GM03348 (cell line): ENCODE measurements around the gene UMODL1.

Source experiments
- DNase-seq: peaks from one replicate; pipeline ENCODE4 v3.0.0; 2012; ENCODE audit warnings: low spot score

UMODL1 gene, protein sequence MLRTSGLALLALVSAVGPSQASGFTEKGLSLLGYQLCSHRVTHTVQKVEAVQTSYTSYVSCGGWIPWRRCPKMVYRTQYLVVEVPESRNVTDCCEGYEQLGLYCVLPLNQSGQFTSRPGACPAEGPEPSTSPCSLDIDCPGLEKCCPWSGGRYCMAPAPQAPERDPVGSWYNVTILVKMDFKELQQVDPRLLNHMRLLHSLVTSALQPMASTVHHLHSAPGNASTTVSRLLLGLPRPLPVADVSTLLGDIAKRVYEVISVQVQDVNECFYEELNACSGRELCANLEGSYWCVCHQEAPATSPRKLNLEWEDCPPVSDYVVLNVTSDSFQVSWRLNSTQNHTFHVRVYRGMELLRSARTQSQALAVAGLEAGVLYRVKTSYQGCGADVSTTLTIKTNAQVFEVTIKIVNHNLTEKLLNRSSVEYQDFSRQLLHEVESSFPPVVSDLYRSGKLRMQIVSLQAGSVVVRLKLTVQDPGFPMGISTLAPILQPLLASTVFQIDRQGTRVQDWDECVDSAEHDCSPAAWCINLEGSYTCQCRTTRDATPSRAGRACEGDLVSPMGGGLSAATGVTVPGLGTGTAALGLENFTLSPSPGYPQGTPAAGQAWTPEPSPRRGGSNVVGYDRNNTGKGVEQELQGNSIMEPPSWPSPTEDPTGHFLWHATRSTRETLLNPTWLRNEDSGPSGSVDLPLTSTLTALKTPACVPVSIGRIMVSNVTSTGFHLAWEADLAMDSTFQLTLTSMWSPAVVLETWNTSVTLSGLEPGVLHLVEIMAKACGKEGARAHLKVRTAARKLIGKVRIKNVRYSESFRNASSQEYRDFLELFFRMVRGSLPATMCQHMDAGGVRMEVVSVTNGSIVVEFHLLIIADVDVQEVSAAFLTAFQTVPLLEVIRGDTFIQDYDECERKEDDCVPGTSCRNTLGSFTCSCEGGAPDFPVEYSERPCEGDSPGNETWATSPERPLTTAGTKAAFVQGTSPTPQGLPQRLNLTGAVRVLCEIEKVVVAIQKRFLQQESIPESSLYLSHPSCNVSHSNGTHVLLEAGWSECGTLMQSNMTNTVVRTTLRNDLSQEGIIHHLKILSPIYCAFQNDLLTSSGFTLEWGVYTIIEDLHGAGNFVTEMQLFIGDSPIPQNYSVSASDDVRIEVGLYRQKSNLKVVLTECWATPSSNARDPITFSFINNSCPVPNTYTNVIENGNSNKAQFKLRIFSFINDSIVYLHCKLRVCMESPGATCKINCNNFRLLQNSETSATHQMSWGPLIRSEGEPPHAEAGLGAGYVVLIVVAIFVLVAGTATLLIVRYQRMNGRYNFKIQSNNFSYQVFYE

DNA sequence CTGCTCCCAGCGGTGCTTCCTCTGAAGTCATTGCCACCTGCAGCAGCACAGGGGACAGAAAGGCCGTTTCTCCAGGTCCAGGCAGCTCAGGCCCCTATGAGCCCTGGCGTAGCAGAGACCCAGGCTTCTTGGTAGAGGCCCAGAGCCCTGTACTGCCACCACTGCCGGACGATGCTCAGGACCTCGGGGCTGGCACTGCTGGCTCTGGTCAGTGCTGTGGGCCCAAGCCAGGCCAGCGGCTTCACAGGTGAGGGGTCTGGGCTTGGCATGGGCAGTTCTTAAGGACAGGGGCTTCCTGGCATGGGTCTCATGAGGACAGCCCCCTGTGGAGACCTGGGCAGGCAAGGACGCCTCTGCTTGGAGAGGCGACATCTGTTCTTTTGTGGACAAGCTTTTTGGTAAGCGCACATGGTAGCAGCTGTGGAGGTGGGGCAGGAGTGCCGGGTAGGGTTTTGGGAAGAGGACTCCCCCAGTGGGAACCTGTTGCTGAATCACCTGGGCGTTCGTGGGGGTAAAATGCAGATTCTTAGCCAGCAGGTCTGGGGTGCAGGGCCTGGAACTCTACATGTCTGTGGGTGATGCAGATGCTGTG lies at the start of gene UMODL1:
TSS of gene UMODL1 (plus strand) at position 172 of the 592 bp plus-strand sequence. CDS start at position 172, 0 bp downstream.
- DNase-seq = no peak

GRCh38 chr21:42021371-42022090 lies 49.6 kb upstream of the UMODL1 start:
- no peak for DNase-seq

- DNase-seq = no peak
These were observed 49.1 kb upstream of the UMODL1 start for GRCh38 chr21:42022091-42022430.

- DNase-seq = no peak
These were observed 48.2 kb upstream of the UMODL1 start for GRCh38 chr21:42022906-42023305.

DNA sequence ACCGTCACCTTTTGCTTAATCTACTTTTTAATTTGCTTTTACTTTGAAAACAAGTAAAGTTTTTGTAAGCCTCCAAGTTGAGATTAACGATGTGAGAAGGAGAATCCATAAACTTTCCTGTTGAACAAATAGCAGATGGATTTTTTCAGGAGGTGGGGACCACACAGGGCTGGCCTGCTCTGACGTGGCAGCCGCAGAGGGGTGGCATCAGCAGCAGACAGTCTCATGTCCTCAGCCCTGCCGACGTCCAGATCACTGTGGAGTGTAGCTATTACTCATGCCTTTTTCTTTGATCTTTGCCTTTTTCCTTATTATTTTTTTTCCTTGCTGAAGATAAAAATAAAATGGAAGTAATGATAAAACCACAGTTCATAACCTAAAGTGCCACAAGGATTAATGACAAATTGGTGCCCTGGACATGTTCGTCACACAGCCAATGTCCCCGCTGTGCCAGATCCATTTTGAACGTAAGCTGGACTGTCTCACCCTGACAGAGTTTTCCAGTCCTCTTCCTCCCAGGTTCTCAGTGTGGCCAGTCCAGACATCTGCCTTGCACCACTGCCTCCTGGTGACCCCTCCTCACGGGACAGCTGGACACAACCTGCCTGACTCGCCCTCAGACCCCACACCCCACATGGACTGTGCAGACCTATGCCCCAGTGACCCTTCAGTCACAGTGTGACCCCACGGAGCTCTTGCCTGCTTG lies 45.6 kb upstream of the UMODL1 start:
- DNase-seq = peak; percentile 44

DNA sequence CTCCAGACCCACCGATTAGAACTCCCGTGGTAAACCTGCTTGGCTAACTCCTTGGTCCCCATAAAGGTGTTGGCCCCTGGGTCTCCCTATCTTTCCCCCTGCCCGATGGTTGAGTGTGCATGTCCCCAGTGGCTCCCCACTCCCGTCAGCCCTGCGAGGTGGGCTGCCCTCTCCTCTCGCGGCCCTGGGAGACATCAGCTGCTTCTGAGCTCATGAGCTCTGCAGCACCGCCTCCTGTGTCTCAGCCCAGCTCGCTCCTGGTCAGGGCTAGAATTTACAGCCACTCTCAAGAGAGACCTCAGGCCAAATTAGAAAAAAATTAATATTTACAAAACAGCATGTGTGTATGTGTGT lies 45.1 kb upstream of the UMODL1 start:
- no peak for DNase-seq

- DNase-seq = no peak
These were observed 43.9 kb upstream of the UMODL1 start for GRCh38 chr21:42027085-42027821.

GRCh38 chr21:42027822-42028765 lies 43.0 kb upstream of the UMODL1 start:
- no peak for DNase-seq

DNA sequence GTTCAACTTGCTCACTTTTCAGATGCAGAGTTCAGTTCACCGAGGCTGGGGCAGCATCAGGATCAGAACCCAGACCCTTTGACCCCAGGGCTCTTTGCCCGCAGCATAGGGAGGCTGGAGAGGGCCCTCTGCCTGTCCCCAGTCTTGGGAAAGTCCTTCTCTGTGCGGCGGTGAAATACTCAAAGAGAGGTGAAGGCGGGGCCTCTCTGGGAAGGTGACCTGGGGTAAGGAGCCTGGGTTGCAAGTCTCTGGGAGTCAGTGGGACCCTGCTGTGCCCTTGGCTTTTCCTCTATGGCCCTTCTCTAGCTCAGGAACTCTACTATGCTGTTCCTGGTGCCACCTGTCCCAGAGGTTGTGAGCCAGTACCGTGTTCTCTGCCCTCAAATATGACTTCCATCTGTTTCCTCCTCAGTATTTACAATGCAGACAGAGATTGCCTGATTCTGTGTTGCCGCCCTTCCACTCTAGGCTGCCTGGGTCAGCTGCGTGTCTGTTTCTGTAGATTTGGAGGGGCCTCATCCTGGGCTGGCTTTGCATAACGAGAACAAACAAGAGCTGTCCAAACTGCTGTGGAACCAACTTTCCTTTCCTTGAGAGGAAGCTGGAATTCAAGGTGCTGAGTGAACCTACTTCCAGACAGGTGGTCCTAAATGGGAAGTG lies 42.2 kb upstream of the UMODL1 start:
- no peak for DNase-seq

GRCh38 chr21:42030311-42030710 lies 40.8 kb upstream of the UMODL1 start:
- DNase-seq = no peak

- DNase-seq = no peak
These were observed 39.9 kb upstream of the UMODL1 start for GRCh38 chr21:42031241-42031640.

- no peak for DNase-seq
These were observed 39.3 kb upstream of the UMODL1 start for GRCh38 chr21:42031816-42032215.

DNA sequence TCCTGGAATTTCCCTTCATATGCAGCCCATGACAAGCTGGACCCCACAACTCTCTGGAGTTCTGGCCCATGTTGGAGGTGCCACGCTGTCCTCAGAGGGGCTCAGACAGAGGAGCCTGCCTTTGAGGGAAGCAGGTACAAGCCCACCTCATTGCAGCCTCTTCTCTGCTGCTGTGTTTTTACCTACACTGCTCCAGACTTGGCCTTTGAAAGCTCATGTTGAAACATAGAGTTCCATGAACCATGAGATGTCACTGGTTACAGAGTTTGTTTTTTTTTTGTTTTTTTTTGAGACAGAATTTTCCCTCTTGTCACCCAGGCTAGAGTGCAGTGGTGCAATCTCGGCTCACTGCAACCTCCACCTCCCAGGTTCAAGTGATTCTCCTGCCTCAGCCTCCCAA lies 38.9 kb upstream of the UMODL1 start:
- DNase-seq = no peak

DNA sequence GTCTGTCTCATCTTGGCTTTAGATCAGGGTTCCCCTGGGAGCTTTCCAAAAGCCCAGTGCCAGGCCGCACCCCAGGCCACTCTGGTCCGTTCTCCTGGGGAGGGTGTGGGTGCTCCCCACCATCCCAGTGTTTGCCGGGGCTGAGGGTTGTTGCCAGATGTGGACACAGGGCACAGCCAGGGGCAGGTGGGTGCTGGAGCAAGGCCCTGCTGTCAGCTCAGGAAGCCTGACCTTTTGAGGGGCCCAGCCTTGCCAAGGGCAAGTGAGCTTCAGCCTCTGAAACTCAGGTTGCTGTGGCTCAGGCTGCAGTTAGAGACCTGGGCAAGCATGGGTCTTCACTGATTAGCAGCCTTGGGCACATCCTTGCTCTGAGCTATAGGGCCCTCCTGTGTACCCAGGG lies 38.1 kb upstream of the UMODL1 start:
- DNase-seq = no peak

DNA sequence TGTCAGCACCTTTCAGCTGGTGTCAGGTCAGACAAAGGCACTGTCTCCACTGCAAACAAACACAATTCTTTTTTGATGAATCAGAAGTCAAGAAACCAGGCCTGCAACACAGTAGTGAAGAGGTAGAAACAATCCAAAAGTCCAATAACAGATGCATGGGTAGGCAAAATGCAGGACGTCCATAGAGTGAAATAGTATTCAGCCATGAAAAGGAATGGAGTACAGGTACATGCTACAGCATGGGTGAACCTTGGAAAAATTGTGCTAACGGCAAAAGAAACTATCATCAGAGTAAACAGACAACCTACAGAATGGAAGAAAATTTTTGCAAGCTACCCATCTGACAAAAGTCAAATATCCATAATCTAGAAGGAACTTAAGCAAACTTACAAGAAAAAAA lies 34.8 kb upstream of the UMODL1 start:
- no peak for DNase-seq

DNA sequence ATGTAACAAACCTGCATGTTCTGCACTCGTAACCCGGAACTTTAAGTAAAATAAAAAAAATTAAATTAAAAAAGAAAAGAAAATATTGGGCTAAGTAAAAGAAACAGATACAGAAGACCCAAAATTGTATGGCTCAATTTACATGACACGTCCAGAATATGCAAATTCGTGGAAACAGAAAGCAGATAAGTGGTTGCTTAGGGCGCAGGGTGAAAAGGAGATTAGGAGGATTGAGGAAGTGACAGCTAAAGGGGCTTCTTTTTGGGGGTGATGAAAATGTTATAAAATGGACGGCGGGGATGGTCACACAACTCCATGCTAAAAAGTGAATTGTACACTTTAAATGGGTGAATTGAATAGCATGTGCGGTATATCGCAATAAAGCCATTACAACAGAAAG lies 33.6 kb upstream of the UMODL1 start:
- no peak for DNase-seq

DNA sequence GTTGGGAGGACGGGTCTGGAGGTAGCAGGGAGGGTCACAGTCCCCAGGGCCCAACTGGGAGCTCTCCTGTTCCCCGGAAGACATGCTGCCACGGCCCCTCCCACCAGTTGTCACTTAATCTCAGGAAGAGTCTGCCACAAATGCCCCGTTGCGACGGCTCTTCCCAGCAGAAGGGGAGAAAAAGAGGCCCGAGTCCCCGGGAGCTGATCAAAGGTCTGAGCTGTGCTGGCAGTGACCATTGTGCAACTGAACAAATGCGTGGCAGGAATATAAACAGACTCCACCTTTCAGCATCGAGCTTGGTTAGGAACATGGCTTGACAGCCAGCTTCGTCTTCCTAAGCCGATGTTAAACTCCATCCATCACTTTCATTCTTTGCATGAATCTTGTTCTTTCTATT lies 33.2 kb upstream of the UMODL1 start:
- DNase-seq = no peak

GRCh38 chr21:42038393-42038792 lies 32.7 kb upstream of the UMODL1 start:
- no peak for DNase-seq
